ENCODE measurements around the gene FAM219A.
"Not testable (repeated sequence)": the region's sequence is repeated elsewhere in the genome, so short reads cannot be mapped to it uniquely, and the experiment has no call there.

The FAM219A gene

GRCh38 chr9:34482746-34483145, 24.4 kb upstream of the FAM219A start:
- DNase-seq = not testable (repeated sequence)

DNA sequence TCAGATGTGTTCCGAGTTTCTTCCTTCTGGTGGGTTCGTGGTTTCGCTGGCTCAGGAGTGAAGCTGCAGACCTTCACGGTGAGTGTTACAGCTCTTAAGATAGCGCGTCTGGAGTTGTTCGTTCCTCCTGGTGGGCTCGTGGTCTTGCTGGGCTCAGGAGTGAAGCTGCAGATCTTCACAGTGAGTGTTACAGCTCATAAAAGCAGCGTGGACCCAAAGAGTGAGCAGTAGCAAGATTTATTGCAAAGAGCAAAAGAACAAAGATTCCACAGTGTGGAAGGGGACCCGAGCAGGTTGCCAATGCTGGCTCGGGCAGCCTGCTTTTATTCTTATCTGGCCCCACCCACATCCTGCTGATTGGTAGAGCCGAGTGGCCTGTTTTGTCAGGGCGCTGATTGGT, 23.2 kb upstream of the FAM219A start:
- not testable (repeated sequence) for DNase-seq

DNA sequence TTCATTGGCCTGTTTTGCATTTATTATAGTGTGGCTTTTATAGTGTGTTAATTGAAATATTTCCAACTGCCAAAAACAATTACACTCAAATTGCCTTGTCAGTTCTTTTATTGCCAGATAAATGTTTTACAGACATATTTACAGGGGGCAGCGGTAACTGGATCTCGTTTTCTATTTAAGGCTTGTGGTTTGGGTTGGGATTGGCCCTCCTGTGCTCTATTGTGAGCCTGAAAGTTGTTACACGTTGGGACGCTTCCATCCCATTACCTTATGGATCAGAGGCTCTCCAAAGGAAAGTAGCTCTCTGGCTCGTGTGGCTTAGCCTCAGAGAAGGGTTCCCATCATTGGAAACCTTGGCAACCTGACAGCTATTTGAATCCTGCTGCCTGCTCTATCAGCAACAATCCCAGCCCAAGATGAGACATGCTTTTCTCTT, 21.1 kb upstream of the FAM219A start:
- DNase-seq = no peak

DNA sequence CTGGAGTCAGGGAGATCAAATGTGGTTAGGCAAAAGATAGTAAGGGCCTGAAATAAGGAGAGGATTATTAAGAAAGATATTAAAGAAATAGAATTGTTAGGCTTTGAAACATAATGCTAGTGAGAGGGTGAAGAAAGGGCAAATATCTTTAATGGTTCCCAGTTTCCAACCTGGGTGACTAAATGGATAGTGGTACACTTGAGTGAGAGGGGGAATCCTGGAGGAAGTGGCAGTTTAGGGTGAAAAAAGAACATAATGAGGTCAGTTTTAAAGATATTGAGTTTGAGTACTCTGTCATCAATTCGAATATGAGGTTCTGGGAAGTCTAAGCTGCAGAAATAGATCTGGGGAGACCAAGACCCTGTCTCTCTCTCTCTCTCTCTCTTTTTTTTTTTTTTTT, 19.2 kb upstream of the FAM219A start:
- no peak for DNase-seq

- DNase-seq = no peak
These were observed 16.7 kb upstream of the FAM219A start for GRCh38 chr9:34475097-34475496.

GRCh38 chr9:34465468-34465867, 7.1 kb upstream of the FAM219A start:
- DNase-seq = no peak

GRCh38 chr9:34464571-34464970, 6.2 kb upstream of the FAM219A start:
- no peak for DNase-seq

GRCh38 chr9:34463901-34464232, 5.5 kb upstream of the FAM219A start:
- no peak for DNase-seq

DNA sequence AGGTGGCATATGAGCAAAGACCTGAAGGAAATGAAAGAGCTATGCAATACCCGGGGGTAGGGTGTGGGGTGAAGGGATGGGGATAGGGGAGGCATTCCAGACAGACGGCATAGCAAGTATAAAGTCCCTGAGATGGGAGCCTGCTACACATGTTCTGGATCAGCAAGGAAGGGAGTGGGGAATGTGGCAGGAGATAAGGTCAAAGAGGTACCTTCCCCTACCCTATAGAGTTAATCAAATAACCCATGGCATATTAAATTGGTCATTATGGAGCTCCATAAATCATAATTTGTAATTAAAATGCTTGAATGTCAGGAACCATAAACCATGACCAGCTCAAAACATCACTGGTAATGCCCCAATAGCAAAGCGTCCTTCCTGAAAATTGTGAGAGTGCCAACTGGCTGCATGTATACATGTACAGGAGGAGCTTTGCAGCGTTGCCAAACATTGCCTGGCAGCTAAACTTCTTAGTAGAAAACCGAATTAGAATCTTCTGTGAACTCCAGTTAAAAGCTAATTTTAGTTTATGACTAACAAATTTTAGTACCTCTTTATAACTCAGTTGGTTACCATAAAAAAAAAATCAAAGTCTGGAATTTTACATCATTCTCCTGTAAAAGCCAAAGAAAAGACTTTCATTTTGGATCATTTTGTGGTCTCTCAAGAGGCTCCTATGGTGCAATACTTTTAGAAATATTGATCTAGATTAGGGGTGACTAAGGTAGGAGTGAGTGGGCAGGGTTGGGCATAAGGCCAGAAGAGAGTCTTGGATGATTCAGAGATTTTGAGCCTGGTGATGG, 4.9 kb upstream of the FAM219A start:
- DNase-seq = no peak

GRCh38 chr9:34459941-34460340, 1.6 kb upstream of the FAM219A start:
- no peak for DNase-seq

DNA sequence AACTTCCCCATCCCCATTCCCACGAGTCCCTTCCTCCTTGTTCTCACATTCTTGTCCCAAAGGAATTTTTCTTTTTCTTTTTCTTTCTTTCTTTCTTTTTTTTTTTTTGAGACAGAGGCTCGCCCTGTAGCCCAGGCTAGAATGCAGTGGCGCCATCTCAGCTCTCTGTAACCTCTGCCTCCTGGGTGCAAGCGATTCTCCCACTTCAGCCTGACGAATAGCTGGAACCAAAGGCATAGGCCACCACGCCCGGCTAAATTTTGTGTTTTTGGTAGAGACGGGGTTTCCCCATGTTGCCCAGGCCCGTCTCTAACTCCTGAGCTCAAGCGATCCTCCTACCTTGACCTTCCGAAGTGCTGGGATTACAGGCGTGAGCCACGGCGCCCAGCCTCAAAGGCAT, 986 bp upstream of the FAM219A start:
- DNase-seq = no peak

- DNase-seq = no peak
These were observed 580 bp upstream of the FAM219A start for GRCh38 chr9:34458959-34459340.

GRCh38 chr9:34457266-34458012, 931 bp downstream of the FAM219A start:
- DNase-seq = peak in 2 of 6 experiments; percentile 15 to 22

- no peak for DNase-seq
These were observed 1.6 kb downstream of the FAM219A start for GRCh38 chr9:34456746-34457145.

DNA sequence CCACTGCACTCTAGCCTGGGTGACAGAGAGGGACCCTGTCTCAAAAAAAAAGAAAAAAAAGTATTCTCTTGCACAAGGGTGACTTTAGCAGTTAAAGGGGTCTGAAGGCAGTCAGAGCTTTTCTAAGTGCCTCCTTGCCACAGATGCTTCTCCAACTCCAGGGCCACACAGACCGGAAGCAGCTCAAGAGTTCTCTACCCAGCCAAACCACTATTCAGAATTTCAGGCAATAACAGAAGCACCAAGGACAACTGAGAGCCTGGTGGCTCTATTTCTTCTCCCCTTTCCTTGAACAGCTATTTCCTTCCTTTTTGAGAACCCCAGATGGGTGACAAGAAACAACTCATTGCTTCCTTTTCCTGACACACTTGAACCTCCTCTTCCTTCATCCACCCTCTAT, 2.2 kb downstream of the FAM219A start:
- no peak for DNase-seq

- no peak for DNase-seq
These were observed 3.8 kb downstream of the FAM219A start for GRCh38 chr9:34454571-34455065.

DNA sequence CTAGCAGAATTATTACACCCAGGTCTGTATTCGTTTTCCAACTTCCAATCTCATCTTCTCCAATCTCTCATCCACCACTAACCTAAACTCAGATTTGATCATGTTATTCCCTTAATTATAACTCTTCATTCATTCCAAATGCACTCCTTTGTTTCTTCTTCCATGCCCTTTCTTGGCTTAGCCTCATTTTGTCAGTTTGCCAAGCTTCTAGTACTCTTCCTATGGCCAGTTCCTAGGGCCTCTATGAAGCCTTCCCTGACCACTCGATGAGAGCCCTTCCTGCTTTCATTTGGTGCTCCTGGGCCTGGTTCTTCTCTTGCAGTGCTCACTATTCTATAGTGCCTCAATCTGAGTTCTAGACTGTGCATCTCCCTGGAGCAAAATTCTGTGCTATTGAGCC, 5.8 kb downstream of the FAM219A start:
- DNase-seq = no peak

- no peak for DNase-seq
These were observed 6.8 kb downstream of the FAM219A start for GRCh38 chr9:34451545-34451944.

GRCh38 chr9:34451135-34451534, 7.2 kb downstream of the FAM219A start:
- no peak for DNase-seq

DNA sequence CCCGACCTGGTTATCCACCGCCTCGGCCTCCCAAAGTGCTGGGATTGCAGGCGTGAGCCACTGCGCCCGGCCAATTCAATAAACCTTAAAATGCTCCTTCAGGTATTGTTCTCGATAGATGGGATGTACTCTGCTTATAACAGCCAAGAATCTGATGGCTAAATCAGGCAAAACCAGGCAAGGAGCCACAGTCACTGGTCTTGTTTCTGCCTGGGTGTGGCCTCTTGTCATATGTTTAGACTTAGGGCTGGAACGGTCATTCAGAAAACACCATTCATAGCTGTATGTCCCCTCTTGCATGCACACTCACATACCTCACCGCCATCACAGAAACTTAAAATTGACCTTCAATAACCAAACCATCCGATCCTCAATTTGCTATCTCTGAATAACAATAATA, 7.7 kb downstream of the FAM219A start:
- no peak for DNase-seq

- DNase-seq = no peak
These were observed 11.4 kb downstream of the FAM219A start for GRCh38 chr9:34446951-34447350.

- no peak for DNase-seq
These were observed 11.9 kb downstream of the FAM219A start for GRCh38 chr9:34446468-34446891.

DNA sequence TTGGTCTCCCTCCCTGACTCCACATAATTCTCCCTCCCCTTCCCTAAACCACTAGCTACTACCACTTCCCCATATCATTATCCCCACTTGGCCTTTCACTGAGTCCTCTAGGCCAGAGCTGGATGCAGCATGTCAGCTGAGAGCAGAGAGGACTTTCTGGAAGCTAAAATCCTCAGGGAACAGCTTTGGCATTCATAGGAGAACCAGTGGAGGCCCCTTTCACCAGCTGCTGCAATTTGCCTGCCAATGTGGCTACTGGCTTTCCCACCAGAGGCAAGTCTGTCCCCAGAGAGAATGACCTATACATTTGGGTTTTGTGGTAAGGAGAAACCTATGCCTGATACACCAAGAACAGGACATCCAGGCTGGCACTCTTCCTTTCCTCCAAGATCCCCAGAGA, 14.4 kb downstream of the FAM219A start:
- DNase-seq = no peak

DNA sequence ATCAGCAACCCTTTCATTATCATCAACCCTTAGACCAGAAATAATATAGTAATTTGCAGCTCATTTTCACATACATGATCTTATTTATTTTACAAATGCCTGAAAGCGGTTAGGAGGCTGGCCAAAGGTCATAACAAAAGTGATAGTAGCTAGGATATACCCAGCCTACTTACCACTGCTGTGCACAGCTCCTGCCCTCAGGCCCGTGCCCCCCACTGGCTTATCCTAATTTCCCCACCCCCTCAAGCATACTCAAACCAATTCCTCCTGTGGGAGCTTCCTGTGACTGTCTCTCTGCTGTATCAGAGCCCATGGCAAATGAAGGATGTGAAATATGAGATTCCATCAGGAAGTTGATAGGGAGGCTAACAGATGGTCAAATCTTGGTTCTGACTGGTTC, 14.8 kb downstream of the FAM219A start:
- no peak for DNase-seq

Measured in stimulated activated naive CD4-positive, alpha-beta T cell (primary cell).